ENCODE results near the gene CAMSAP3. TPM values are rescaled to one million over a fixed set of nuclear protein-coding genes. Genes with fewer than 3 reads are reported as not detected.
"Not testable (repeated sequence)": the region's sequence is repeated elsewhere in the genome, so short reads cannot be mapped to it uniquely, and the experiment has no call there.

Gene CAMSAP3
- total RNA-seq, 1 donor from 2014 or later, result 28.6 TPM

DNA sequence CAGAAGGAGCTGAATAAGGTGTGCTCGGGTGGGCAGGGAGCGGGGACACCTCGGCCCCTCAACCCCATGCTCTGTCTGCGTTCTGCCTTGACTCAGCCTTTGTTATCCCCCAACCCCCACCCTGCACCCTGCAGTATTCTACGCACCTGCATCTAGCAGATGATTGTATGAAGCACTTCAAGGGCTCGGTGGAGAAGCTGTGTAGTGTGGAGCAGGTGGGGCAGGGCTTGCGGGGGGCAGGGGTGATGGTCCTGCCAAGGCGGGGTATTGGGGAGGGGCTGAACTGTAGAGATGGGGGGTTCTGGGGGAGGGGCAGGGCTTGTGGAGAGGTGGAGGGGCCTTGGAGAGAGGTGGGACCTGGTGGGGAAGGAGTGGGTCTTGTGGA is 47.4 kb downstream of the CAMSAP3 start:
- H3K27me3 Mint-ChIP-seq, result peaks cover 4% of the 10 kb centered on the region
- H3K4me3 Mint-ChIP-seq, result no peak overlapping the region
- TF ChIP-seq, protein P1, sequence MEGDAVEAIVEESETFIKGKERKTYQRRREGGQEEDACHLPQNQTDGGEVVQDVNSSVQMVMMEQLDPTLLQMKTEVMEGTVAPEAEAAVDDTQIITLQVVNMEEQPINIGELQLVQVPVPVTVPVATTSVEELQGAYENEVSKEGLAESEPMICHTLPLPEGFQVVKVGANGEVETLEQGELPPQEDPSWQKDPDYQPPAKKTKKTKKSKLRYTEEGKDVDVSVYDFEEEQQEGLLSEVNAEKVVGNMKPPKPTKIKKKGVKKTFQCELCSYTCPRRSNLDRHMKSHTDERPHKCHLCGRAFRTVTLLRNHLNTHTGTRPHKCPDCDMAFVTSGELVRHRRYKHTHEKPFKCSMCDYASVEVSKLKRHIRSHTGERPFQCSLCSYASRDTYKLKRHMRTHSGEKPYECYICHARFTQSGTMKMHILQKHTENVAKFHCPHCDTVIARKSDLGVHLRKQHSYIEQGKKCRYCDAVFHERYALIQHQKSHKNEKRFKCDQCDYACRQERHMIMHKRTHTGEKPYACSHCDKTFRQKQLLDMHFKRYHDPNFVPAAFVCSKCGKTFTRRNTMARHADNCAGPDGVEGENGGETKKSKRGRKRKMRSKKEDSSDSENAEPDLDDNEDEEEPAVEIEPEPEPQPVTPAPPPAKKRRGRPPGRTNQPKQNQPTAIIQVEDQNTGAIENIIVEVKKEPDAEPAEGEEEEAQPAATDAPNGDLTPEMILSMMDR (conservative IDR thresholded peaks at IDR 0.05), result no peak
- H3K9me3 Mint-ChIP-seq, result no peaks in the 10 kb centered on the region
- no peak for DNase-seq (ENCODE audit: extremely low spot score, unreplicated experiment)
- no peaks in the 10 kb centered on the region for H3K4me1 Mint-ChIP-seq (ENCODE audit: unreplicated experiment)
- H3K36me3 Mint-ChIP-seq, result no peaks in the 10 kb centered on the region
- no peak overlapping the region for H3K27ac Mint-ChIP-seq

DNA sequence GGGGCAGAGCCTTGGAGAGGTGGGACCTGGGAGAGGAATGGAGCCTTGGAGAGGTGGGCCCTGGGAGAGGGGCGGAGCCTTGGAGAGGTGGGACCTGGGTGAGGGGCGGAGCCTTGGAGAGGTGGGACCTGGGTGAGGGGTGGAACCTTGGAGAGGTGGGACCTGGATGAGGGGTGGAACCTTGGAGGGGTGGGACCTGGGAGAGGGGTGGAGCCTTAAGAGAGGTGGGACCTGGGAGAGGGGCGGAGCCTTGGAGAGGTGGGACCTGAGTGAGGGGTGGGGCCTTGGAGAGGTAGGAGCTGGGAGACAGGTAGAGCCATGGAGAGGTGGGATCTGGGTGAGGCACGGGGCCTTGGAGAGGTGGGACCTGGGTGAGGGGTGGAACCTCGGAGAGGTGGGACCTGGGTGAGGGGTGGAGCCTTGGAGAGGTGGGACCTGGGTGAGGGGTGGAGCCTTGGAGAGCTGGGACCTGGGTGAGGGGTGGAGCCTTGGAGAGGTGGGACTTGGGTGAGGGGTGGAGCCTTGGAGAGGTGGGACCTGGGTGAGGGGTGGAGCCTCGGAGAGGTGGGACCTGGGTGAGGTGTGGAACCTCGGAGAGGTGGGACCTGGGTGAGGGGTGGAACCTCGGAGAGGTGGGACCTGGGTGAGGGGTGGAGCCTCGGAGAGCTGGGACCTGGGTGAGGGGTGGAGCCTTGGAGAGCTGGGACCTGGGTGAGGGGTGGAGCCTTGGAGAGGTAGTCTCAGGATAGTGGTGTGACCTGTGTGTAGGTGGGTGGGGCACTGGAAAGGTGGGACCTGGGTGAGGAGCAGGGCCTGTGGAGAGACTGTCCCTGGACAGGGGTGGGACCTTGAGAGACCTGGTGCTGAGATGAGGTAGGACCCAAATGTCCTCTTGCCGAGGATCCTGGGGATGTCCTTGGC is 48.2 kb downstream of the CAMSAP3 start:
- not testable (repeated sequence) for DNase-seq (ENCODE audit: extremely low spot score, unreplicated experiment); H3K27ac Mint-ChIP-seq; H3K9me3 Mint-ChIP-seq; H3K36me3 Mint-ChIP-seq; H3K4me3 Mint-ChIP-seq; H3K27me3 Mint-ChIP-seq; H3K4me1 Mint-ChIP-seq (ENCODE audit: unreplicated experiment)

DNA sequence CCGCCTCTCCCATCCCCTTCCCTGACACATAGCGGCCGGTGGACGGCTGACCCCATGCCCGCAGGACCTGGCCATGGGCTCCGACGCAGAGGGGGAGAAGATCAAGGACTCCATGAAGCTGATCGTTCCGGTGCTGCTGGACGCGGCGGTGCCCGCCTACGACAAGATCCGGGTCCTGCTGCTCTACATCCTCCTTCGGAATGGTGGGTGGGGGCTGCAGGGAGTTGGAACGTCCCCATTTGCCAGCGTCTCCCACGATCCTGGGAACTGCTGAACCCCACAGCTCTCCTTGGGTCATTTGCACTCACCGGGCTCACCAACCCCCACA is 48.9 kb downstream of the CAMSAP3 start:
- TF ChIP-seq, protein P1 (conservative IDR thresholded peaks at IDR 0.05), result no peak
- H3K4me1 Mint-ChIP-seq (ENCODE audit: unreplicated experiment), result no peaks in the 10 kb centered on the region
- no peaks in the 10 kb centered on the region for H3K36me3 Mint-ChIP-seq
- H3K27ac Mint-ChIP-seq, result no peak overlapping the region
- DNase-seq (ENCODE audit: extremely low spot score, unreplicated experiment), result no peak
- H3K27me3 Mint-ChIP-seq, result no peaks in the 10 kb centered on the region
- H3K9me3 Mint-ChIP-seq, result no peaks in the 10 kb centered on the region
- no peak overlapping the region for H3K4me3 Mint-ChIP-seq

DNA sequence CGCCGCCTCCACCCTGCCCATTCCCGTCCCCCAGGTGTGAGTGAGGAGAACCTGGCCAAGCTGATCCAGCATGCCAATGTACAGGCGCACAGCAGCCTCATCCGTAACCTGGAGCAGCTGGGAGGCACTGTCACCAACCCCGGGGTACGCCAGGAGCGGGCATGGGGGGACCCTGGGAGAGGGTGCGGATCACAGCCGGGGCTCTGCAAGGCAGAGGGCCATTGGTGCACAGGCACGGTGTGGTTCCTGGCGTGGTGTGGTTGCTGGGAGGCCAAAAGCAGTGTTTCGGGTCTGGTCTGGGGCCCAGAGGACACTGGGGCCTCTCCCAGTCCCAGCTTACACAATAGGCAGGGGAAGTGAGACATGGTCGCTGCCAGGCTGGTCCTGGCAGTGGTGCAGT is 49.5 kb downstream of the CAMSAP3 start:
- Mint-ChIP-seq H3K36me3 (no peaks in the 10 kb centered on the region), H3K27ac (no peak overlapping the region), H3K4me3 (no peak overlapping the region), H3K4me1 (ENCODE audit: unreplicated experiment) (no peaks in the 10 kb centered on the region), H3K9me3 (no peaks in the 10 kb centered on the region), H3K27me3 (no peaks in the 10 kb centered on the region)
- no peak for DNase-seq (ENCODE audit: extremely low spot score, unreplicated experiment)
- TF ChIP-seq, protein P1 (conservative IDR thresholded peaks at IDR 0.05), result no peak

DNA sequence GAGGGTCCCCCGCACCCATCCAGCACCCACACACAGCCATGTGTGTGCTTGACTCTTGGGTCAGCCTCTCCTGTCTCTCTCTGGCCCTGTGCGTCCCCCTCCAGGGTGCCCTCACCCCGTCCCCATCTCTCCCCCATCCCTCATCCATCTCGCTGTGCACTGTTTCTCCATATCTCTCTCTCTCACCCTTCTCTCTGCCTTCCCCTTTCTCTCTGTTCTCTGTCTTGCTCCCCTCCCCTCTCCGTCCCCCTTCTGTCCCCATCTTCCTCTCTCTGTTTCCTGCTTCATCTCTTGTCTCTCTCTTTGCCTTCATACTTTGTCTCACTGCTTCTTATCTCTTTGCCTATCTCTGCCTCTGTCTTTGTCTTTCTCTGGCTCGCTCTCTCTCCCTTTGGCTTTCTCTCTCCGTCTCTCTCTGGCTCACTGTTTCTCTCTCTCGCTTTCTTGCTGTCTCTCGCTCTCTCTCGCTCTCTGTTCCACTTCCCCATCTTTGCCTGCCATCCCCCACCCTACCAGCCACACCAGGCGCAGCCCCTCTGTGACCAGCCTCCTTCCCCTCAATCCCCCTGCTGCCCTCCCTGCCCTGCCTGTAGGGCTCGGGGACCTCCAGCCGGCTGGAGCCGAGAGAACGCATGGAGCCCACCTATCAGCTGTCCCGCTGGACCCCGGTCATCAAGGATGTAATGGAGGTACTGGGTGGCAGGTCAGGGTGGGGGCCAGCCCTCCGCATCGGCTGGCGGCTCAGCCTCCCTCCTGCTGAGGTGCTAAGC is 50.2 kb downstream of the CAMSAP3 start:
- TF ChIP-seq, protein P1 (conservative IDR thresholded peaks at IDR 0.05), result no peak
- H3K27ac Mint-ChIP-seq, result peak overlapping the region; percentile 70
- no peak for DNase-seq (ENCODE audit: extremely low spot score, unreplicated experiment)
- no peaks in the 10 kb centered on the region for H3K36me3 Mint-ChIP-seq
- H3K9me3 Mint-ChIP-seq, result no peaks in the 10 kb centered on the region
- H3K4me3 Mint-ChIP-seq, result no peak overlapping the region
- H3K27me3 Mint-ChIP-seq, result peaks cover 2% of the 10 kb centered on the region
- H3K4me1 Mint-ChIP-seq (ENCODE audit: unreplicated experiment), result no peaks in the 10 kb centered on the region

DNA sequence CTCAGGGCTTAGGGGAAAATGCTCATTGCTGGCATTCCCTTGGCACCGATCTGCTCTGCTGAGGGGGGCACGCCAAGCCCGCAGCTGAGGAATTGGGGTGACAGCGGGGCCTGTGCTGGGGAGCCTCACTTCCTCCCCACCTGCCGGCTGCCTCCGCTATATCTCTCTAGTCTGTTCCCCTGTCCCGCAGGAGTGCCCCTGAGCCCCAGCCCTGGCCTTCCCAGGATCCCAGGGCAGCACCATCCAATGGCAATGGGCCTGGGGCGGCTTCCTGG is 50.7 kb downstream of the CAMSAP3 start:
- peaks cover 3% of the 10 kb centered on the region for H3K27me3 Mint-ChIP-seq
- H3K27ac Mint-ChIP-seq, result no peak overlapping the region
- H3K4me1 Mint-ChIP-seq (ENCODE audit: unreplicated experiment), result no peaks in the 10 kb centered on the region
- TF ChIP-seq, protein P1 (conservative IDR thresholded peaks at IDR 0.05), result no peak
- no peak overlapping the region for H3K4me3 Mint-ChIP-seq
- no peak for DNase-seq (ENCODE audit: extremely low spot score, unreplicated experiment)
- no peaks in the 10 kb centered on the region for H3K36me3 Mint-ChIP-seq
- no peaks in the 10 kb centered on the region for H3K9me3 Mint-ChIP-seq

Measured in type B pancreatic cell (in vitro differentiated cells).